Loucy (cell line): ENCODE results near the gene HENMT1.

Experiments used
- H2AFZ ChIP-seq: fragments of 200-600 bp; sonication (generic); 2 replicates; pipeline ENCODE4 v1.6.0; 2016; ENCODE audit warnings: antibody characterized with exemption, mild to moderate bottlenecking, low read length, moderate library complexity
- H3F3A ChIP-seq: fragments of 200-600 bp; 2 replicates; pipeline ENCODE4 v1.6.0; 2016; ENCODE audit warnings: antibody characterized with exemption, low read depth, mild to moderate bottlenecking
- H3K27me3 ChIP-seq: fragments of 200-600 bp; sonication (generic); 2 replicates; pipeline ENCODE4 v1.6.1; 2014; ENCODE audit warnings: low read length, mild to moderate bottlenecking; ENCODE audit not compliant: insufficient read depth, poor library complexity, severe bottlenecking
- H3K36me3 ChIP-seq: fragments of 200-600 bp; sonication (generic); 2 replicates; pipeline ENCODE4 v1.6.1; 2016; ENCODE audit warnings: low read length; ENCODE audit not compliant: insufficient read depth
- H3K4me1 ChIP-seq: fragments of 200-600 bp; sonication (generic); 2 replicates; pipeline ENCODE4 v1.5.1; 2014; ENCODE audit warnings: low read length, mild to moderate bottlenecking; ENCODE audit not compliant: insufficient read depth, poor library complexity, severe bottlenecking
- H3K4me2 ChIP-seq: fragments of 200-600 bp; sonication (generic); 2 replicates; pipeline ENCODE4 v1.6.0; 2014; ENCODE audit warnings: antibody characterized with exemption, low read length, low read depth, mild to moderate bottlenecking; ENCODE audit not compliant: poor library complexity, severe bottlenecking
- H3K4me3 ChIP-seq: fragments of 200-600 bp; sonication (generic); 2 replicates; pipeline ENCODE4 v1.5.1; 2014; ENCODE audit warnings: low read length, mild to moderate bottlenecking, mixed read lengths; ENCODE audit not compliant: poor library complexity, severe bottlenecking
- H3K79me2 ChIP-seq: fragments of 200-600 bp; sonication (generic); 2 replicates; pipeline ENCODE4 v1.6.1; 2014; ENCODE audit warnings: low read length; ENCODE audit not compliant: insufficient read depth
- H3K9ac ChIP-seq: fragments of 200-600 bp; sonication (generic); 2 replicates; pipeline ENCODE4 v1.6.0; 2014; ENCODE audit warnings: mild to moderate bottlenecking, low read depth, low read length, moderate library complexity; ENCODE audit not compliant: poor library complexity, severe bottlenecking
- H3K9me2 ChIP-seq: fragments of 200-600 bp; sonication (generic); replicated peaks from 2 replicates; pipeline ENCODE4 v1.6.1; 2016; ENCODE audit warnings: low read depth, low read length, mixed read lengths
- H3K9me3 ChIP-seq: fragments of 200-600 bp; sonication (generic); 2 replicates; pipeline ENCODE4 v1.6.1; 2014; ENCODE audit warnings: mild to moderate bottlenecking, antibody characterized with exemption, low read length, low read depth; ENCODE audit not compliant: insufficient read depth
- H4K20me1 ChIP-seq: fragments of 200-600 bp; sonication (generic); 2 replicates; pipeline ENCODE4 v1.6.0; 2014; ENCODE audit warnings: antibody characterized with exemption, low read length, mild to moderate bottlenecking; ENCODE audit not compliant: insufficient read depth, poor library complexity, severe bottlenecking
- CTCF ChIP-seq: fragments of 200-600 bp; sonication (generic); conservative IDR thresholded peaks from 2 replicates; pipeline ENCODE4 v1.5.1; 2014; ENCODE audit warnings: mild to moderate bottlenecking, antibody characterized with exemption, low read length
- EZH2phosphoT487 ChIP-seq: fragments of 200-600 bp; IDR thresholded peaks from 2 replicates; pipeline ENCODE4 v1.6.1; 2018; ENCODE audit warnings: antibody characterized with exemption, mild to moderate bottlenecking, moderate library complexity, borderline replicate concordance

HENMT1 gene

GRCh38 chr1:108601708-108602410 is 59.0 kb downstream of the HENMT1 start:
- Histone ChIP-seq H3K4me1 (peaks cover 2% of the 10 kb centered on the region), H3K9me3 (no peaks in the 10 kb centered on the region), H4K20me1 (peaks cover 9% of the 10 kb centered on the region), H3K9ac (no peak overlapping the region), H3K27me3 (no peaks in the 10 kb centered on the region), H3K4me2 (no peak overlapping the region), H3K4me3 (no peak overlapping the region), H3K79me2 (peaks cover 27% of the 10 kb centered on the region; the same call in 1 of the 2 replicates), H2AFZ (no peak overlapping the region), H3K9me2 (no peaks in the 10 kb centered on the region), H3F3A (no peaks in the 10 kb centered on the region), H3K36me3 (peaks cover 62% of the 10 kb centered on the region; the same call in 1 of the 2 replicates)
- no peak for TF ChIP-seq CTCF
- TF ChIP-seq EZH2phosphoT487: no peak

- Histone ChIP-seq H3K27me3 (no peaks in the 10 kb centered on the region), H3K9me3 (no peaks in the 10 kb centered on the region), H3K4me3 (no peak overlapping the region), H3K36me3 (peaks cover 52% of the 10 kb centered on the region; the same call in 1 of the 2 replicates), H3K4me2 (no peak overlapping the region), H3K79me2 (peaks cover 40% of the 10 kb centered on the region; the same call in 1 of the 2 replicates), H3F3A (no peaks in the 10 kb centered on the region), H3K4me1 (peaks cover 13% of the 10 kb centered on the region), H4K20me1 (peaks cover 17% of the 10 kb centered on the region), H3K9ac (no peak overlapping the region), H2AFZ (no peak overlapping the region), H3K9me2 (no peaks in the 10 kb centered on the region)
- TF ChIP-seq CTCF (no peak), EZH2phosphoT487 (no peak)
Observed at GRCh38 chr1:108600504-108600903, 60.4 kb downstream of the HENMT1 start.

- Histone ChIP-seq H2AFZ (no peak overlapping the region), H3K27me3 (no peaks in the 10 kb centered on the region), H3K79me2 (peaks cover 59% of the 10 kb centered on the region), H3F3A (no peaks in the 10 kb centered on the region; the same call in 1 of the 2 replicates), H3K9me2 (no peaks in the 10 kb centered on the region), H3K4me1 (peaks cover 15% of the 10 kb centered on the region), H4K20me1 (peaks cover 18% of the 10 kb centered on the region), H3K36me3 (peaks cover 32% of the 10 kb centered on the region; the same call in 1 of the 2 replicates), H3K9ac (no peak overlapping the region), H3K9me3 (no peaks in the 10 kb centered on the region), H3K4me2 (no peak overlapping the region), H3K4me3 (no peak overlapping the region)
- TF ChIP-seq CTCF (no peak), EZH2phosphoT487 (no peak)
Observed at GRCh38 chr1:108598340-108598739, 62.6 kb downstream of the HENMT1 start.
